ENCODE results near the gene ZNF134. TPM values are rescaled to one million over a fixed set of nuclear protein-coding genes. Genes with fewer than 3 reads are reported as not detected.

The ZNF134 gene
- total RNA-seq, 3 donors from 2014 or later (not counting 1 experiment from before 2014, with no cell fraction given) = 18.5 to 22.0 (median 20.5) TPM

GRCh38 chr19:57672466-57672865 lies 58.4 kb downstream of the ZNF134 start:
- Histone ChIP-seq H3K36me3 (ENCODE audit: control insufficient read depth, insufficient read depth, low read length) (no peaks in the 10 kb centered on the region), H3K4me1 (ENCODE audit: control insufficient read depth, insufficient read depth, low read length) (no peaks in the 10 kb centered on the region), H3K4me3 (ENCODE audit: low read length) (no peak overlapping the region), H3K27me3 (ENCODE audit: control insufficient read depth, insufficient read depth, low read length) (peaks cover 8% of the 10 kb centered on the region), H3K9me3 (ENCODE audit: control insufficient read depth, insufficient read depth, low read length) (no peaks in the 10 kb centered on the region), H3K27ac (ENCODE audit: low read length) (no peak overlapping the region)
- ATAC-seq (no peak), DNase-seq (no peak)
- peaks cover 13 to 27% of the 10 kb centered on the region in 2 donors for H3K27me3 Mint-ChIP-seq (ENCODE audit: low read depth in 2 of 2)
- no peak overlapping the region for H3K4me3 Mint-ChIP-seq
- H3K27ac Mint-ChIP-seq = no peak overlapping the region
- H3K9me3 Mint-ChIP-seq = peaks cover 0 to 2% of the 10 kb centered on the region in 2 donors
- 88% methylated on average over 2 of the region's 4 CpGs for WGBS (ENCODE audit: insufficient coverage)
- intact Hi-C loops (cut with micrococcal nuclease) = no loop called here
- no peaks in the 10 kb centered on the region for H3K4me1 Mint-ChIP-seq
- H3K36me3 Mint-ChIP-seq = no peaks in the 10 kb centered on the region
- TF ChIP-seq CTCF (IDR thresholded peaks at IDR 0.05) = no peak

Other genes starting within 250 kb of the ZNF134 start
- 100 to 1,000 TPM in 1 of 3 donors, 10 to 100 TPM in 2; 75.5 to 104 (median 96.9) TPM for gene ZNF548, start 224.4 kb upstream of the ZNF134 start, total RNA-seq
- 10 to 100 TPM; 13.0 to 15.0 (median 13.3) TPM for gene ZNF17, start 203.1 kb upstream of the ZNF134 start, total RNA-seq
- gene ZNF749, start 178.9 kb upstream of the ZNF134 start, total RNA-seq = 1 to 10 TPM; 7.0 to 9.8 (median 7.8) TPM
- gene VN1R1, start 157.1 kb upstream of the ZNF134 start, total RNA-seq = under 1 TPM in 1 of 3 donors, not detected in 2; 0.40 TPM
- 1 to 10 TPM; 1.3 to 3.5 (median 1.4) TPM for gene ZNF772, start 136.7 kb upstream of the ZNF134 start, total RNA-seq
- 10 to 100 TPM in 1 of 3 donors, 1 to 10 TPM in 2; 5.9 to 11.3 (median 8.5) TPM for gene ZNF419, start 126.5 kb upstream of the ZNF134 start, total RNA-seq
- gene ZNF773, start 114.3 kb upstream of the ZNF134 start, total RNA-seq = 10 to 100 TPM in 2 of 3 donors, 1 to 10 TPM in 1; 4.3 to 10.2 (median 10.2) TPM
- 10 to 100 TPM in 1 of 3 donors, 1 to 10 TPM in 2; 7.1 to 12.1 (median 8.6) TPM for gene ZNF549, start 86.9 kb upstream of the ZNF134 start, total RNA-seq
- gene ZNF550, start 54.4 kb upstream of the ZNF134 start, total RNA-seq = 10 to 100 TPM; 11.2 to 12.5 (median 12.1) TPM
- 1 to 10 TPM; 1.7 to 5.3 (median 3.3) TPM for gene ZNF416, start 35.3 kb upstream of the ZNF134 start, total RNA-seq
- 1 to 10 TPM; 2.7 to 8.2 (median 6.5) TPM for gene ZIK1, start 30.1 kb upstream of the ZNF134 start, total RNA-seq
- gene ZNF530, start 14.4 kb upstream of the ZNF134 start, total RNA-seq = 1 to 10 TPM; 5.1 to 8.0 (median 5.6) TPM
- 10 to 100 TPM; 33.7 to 47.0 (median 36.9) TPM for gene ZNF211, start 18.9 kb downstream of the ZNF134 start, total RNA-seq
- gene ZSCAN4, start 54.7 kb downstream of the ZNF134 start, total RNA-seq = not detected
- gene ZNF551, start 67.7 kb downstream of the ZNF134 start, total RNA-seq = 10 to 100 TPM in 1 of 3 donors, 1 to 10 TPM in 2; 5.6 to 12.9 (median 7.9) TPM
- gene ZNF154, start 95.0 kb downstream of the ZNF134 start, total RNA-seq = 10 to 100 TPM in 1 of 3 donors, 1 to 10 TPM in 2; 4.2 to 21.6 (median 9.5) TPM
- 10 to 100 TPM; 11.1 to 12.9 (median 11.9) TPM for gene ZNF671, start 113.4 kb downstream of the ZNF134 start, total RNA-seq
- 10 to 100 TPM; 10.5 to 19.2 (median 18.7) TPM for gene ZNF776, start 132.6 kb downstream of the ZNF134 start, total RNA-seq
- 10 to 100 TPM; 24.0 to 33.3 (median 28.2) TPM for gene ZNF586, start 155.4 kb downstream of the ZNF134 start, total RNA-seq
- gene ZNF552, start 200.7 kb downstream of the ZNF134 start, total RNA-seq = 10 to 100 TPM; 13.0 to 14.5 (median 14.3) TPM
- gene ZNF587B, start 216.1 kb downstream of the ZNF134 start, total RNA-seq = 10 to 100 TPM; 23.4 to 25.7 (median 23.9) TPM
- gene ZNF587, start 235.6 kb downstream of the ZNF134 start, total RNA-seq = 10 to 100 TPM; 54.9 to 58.9 (median 55.1) TPM